IMR-90 (cell line): ENCODE measurements around the gene KCNAB1. TPM values are rescaled to one million over a fixed set of nuclear protein-coding genes. Genes with fewer than 3 reads are reported as not detected.

Experiments used
- ATAC-seq: fragments of 200-7000 bp; cut with Tn5 transposase; 2 replicates; pipeline ENCODE4 v1.9.1; 2020; ENCODE audit warnings: low read depth, mild to moderate bottlenecking, moderate library complexity
- BruUV-seq: library from RNA; stranded (reverse); fragments of 400-500 nt; replicated peaks from 2 replicates; lab custom pipeline; 2021; lab: Mats Ljungman, UMichigan
- CTCF ChIA-PET: fragments of 300-600 bp; formaldehyde crosslinking; extraction: SDS; loops from one replicate; lab custom pipeline; 2021; ENCODE audit warnings: antibody characterized with exemption; lab: Yijun Ruan, JAX
- POLR2A ChIA-PET: fragments of 300-600 bp; sonication (Branson Sonifier 250); formaldehyde crosslinking; loops from one replicate; lab custom pipeline; 2022; ENCODE audit warnings: antibody characterized with exemption; ENCODE audit not compliant: unreplicated experiment; lab: Charles Lee
- DNase-seq: peaks from one replicate; pipeline ENCODE4 v3.0.0; 2013
- H2AFZ ChIP-seq: replicated peaks from 2 replicates; pipeline ENCODE3; 2013; ENCODE audit warnings: low read length, mild to moderate bottlenecking; ENCODE audit not compliant: poor library complexity
- H2AK5ac ChIP-seq: 2 replicates; pipeline ENCODE4 v1.6.1; 2013; ENCODE audit warnings: low read depth, low read length, inconsistent platforms
- H2AK9ac ChIP-seq: replicated peaks from 2 replicates; pipeline ENCODE3; 2013; ENCODE audit warnings: mild to moderate bottlenecking, low read depth, low read length, moderate library complexity; ENCODE audit not compliant: poor library complexity
- H2BK120ac ChIP-seq: 2 replicates; pipeline ENCODE4 v1.6.1; 2013; ENCODE audit warnings: low read depth, low read length, inconsistent platforms
- H2BK15ac ChIP-seq: 3 replicates; pipeline ENCODE4 v1.6.1; 2013; ENCODE audit warnings: low read depth, low read length, inconsistent platforms
- H2BK20ac ChIP-seq: 2 replicates; pipeline ENCODE4 v1.6.1; 2013; ENCODE audit warnings: low read depth, mild to moderate bottlenecking, inconsistent platforms, low read length, moderate library complexity
- H2BK5ac ChIP-seq: 2 replicates; pipeline ENCODE4 v1.6.1; 2013; ENCODE audit warnings: mild to moderate bottlenecking, low read depth, low read length, inconsistent platforms; ENCODE audit not compliant: poor library complexity, severe bottlenecking
- H3K14ac ChIP-seq: replicated peaks from 2 replicates; pipeline ENCODE4 v1.6.1; 2013; ENCODE audit warnings: low read depth, low read length, inconsistent platforms
- H3K18ac ChIP-seq: 2 replicates; pipeline ENCODE4 v1.6.1; 2013; ENCODE audit warnings: low read depth, low read length, control low read depth
- H3K23ac ChIP-seq: 2 replicates; pipeline ENCODE4 v1.6.1; 2013; ENCODE audit warnings: low read depth, low read length, inconsistent platforms
- H3K27ac ChIP-seq: 2 replicates; pipeline ENCODE4 v1.5.1; 2013; ENCODE audit warnings: mild to moderate bottlenecking, control low read depth, low read length; ENCODE audit not compliant: insufficient read depth
- H3K27me3 ChIP-seq: 2 replicates; pipeline ENCODE4 v1.6.1; 2013; ENCODE audit warnings: low read length; ENCODE audit not compliant: control insufficient read depth, insufficient read depth
- H3K36me3 ChIP-seq: 2 replicates; pipeline ENCODE4 v1.6.1; 2013; ENCODE audit warnings: low read length, mixed read lengths; ENCODE audit not compliant: control insufficient read depth, insufficient read depth
- H3K4ac ChIP-seq: 2 replicates; pipeline ENCODE4 v1.6.1; 2013; ENCODE audit warnings: low read depth, low read length, inconsistent platforms
- H3K4me1 ChIP-seq: 2 replicates; pipeline ENCODE4 v1.6.1; 2013; ENCODE audit warnings: low read length, mixed read lengths; ENCODE audit not compliant: control insufficient read depth, insufficient read depth
- H3K4me2 ChIP-seq: 2 replicates; pipeline ENCODE4 v1.6.1; 2013; ENCODE audit warnings: low read depth, mild to moderate bottlenecking, control low read depth, low read length, moderate library complexity
- H3K4me3 ChIP-seq: 2 replicates; pipeline ENCODE4 v1.5.1; 2013; ENCODE audit warnings: low read depth, mild to moderate bottlenecking, control low read depth, low read length, moderate library complexity; ENCODE audit not compliant: insufficient read depth
- H3K56ac ChIP-seq: 2 replicates; pipeline ENCODE4 v1.6.1; 2013; ENCODE audit warnings: low read length, inconsistent platforms; ENCODE audit not compliant: insufficient read depth; ENCODE audit errors: extremely low read depth
- H3K79me1 ChIP-seq, 2 experiments: 2 replicates each; pipeline ENCODE4 v1.6.1; 2013; ENCODE audit warnings: low read length in 2 of 2, inconsistent platforms in 1 of 2, low read depth in 1 of 2
- H3K9ac ChIP-seq: 2 replicates; pipeline ENCODE4 v1.6.1; 2013; ENCODE audit warnings: low read depth, low read length, control low read depth
- H3K9me1 ChIP-seq: 2 replicates; pipeline ENCODE4 v1.6.1; 2013; ENCODE audit warnings: low read length, inconsistent platforms; ENCODE audit not compliant: insufficient read depth
- H3K9me3 ChIP-seq: 2 replicates; pipeline ENCODE4 v1.6.1; 2013; ENCODE audit warnings: low read length; ENCODE audit not compliant: control insufficient read depth, insufficient read depth
- H4K20me1 ChIP-seq: 2 replicates; pipeline ENCODE4 v1.6.1; 2013; ENCODE audit warnings: low read length, inconsistent platforms; ENCODE audit not compliant: insufficient read depth
- H4K5ac ChIP-seq: 2 replicates; pipeline ENCODE4 v1.6.1; 2013; ENCODE audit warnings: mild to moderate bottlenecking, low read depth, low read length, control low read depth
- H4K8ac ChIP-seq, 2 experiments: 2 replicates each; pipeline ENCODE4 v1.6.1; 2013; ENCODE audit warnings: low read depth in 2 of 2, low read length in 2 of 2, control low read depth in 1 of 2, inconsistent platforms in 1 of 2
- H4K91ac ChIP-seq: 2 replicates; pipeline ENCODE4 v1.6.1; 2013; ENCODE audit warnings: low read depth, low read length, inconsistent platforms; ENCODE audit not compliant: insufficient read depth
- BHLHE40 ChIP-seq: fragments of 150-350 bp; IDR thresholded peaks from 2 replicates; pipeline ENCODE4 v1.6.1; 2016; ENCODE audit warnings: mild to moderate bottlenecking, low read depth, low read length
- CEBPB ChIP-seq: IDR thresholded peaks from 2 replicates; pipeline ENCODE4 v1.6.1; 2012; ENCODE audit warnings: low read depth, low read length, improper control_type of control experiment
- CHD1 ChIP-seq: IDR thresholded peaks from 2 replicates; pipeline ENCODE4 v1.6.1; 2012; ENCODE audit warnings: low read depth, low read length, improper control_type of control experiment
- CTCF ChIP-seq: conservative IDR thresholded peaks from 2 replicates; pipeline ENCODE4 v1.5.1; 2012; ENCODE audit warnings: mild to moderate bottlenecking, low read depth, low read length, improper control_type of control experiment
- FOS ChIP-seq: fragments of 150-350 bp; IDR thresholded peaks from 2 replicates; pipeline ENCODE4 v1.6.1; 2016; ENCODE audit warnings: low read depth, low read length
- MAFK ChIP-seq: IDR thresholded peaks from 2 replicates; pipeline ENCODE4 v1.6.1; 2012; ENCODE audit warnings: low read depth, low read length, improper control_type of control experiment
- MAZ ChIP-seq: IDR thresholded peaks from 2 replicates; pipeline ENCODE4 v1.6.1; 2012; ENCODE audit warnings: low read depth, mild to moderate bottlenecking, low read length, improper control_type of control experiment, moderate library complexity, borderline replicate concordance
- MXI1 ChIP-seq: IDR thresholded peaks from 2 replicates; pipeline ENCODE4 v1.6.1; 2012; ENCODE audit warnings: low read depth, mild to moderate bottlenecking, low read length, moderate library complexity, borderline replicate concordance
- NFE2L2 ChIP-seq: fragments of 150-350 bp; IDR thresholded peaks from 2 replicates; pipeline ENCODE4 v1.6.1; 2016; ENCODE audit warnings: low read depth, mild to moderate bottlenecking, low read length
- POLR2A ChIP-seq: IDR thresholded peaks from 2 replicates; pipeline ENCODE4 v1.6.1; 2012; ENCODE audit warnings: mild to moderate bottlenecking, low read depth, low read length
- RAD21 ChIP-seq: IDR thresholded peaks from 2 replicates; pipeline ENCODE4 v1.6.1; 2012; ENCODE audit warnings: low read length, improper control_type of control experiment
- RCOR1 ChIP-seq: IDR thresholded peaks from 2 replicates; pipeline ENCODE4 v1.6.1; 2012; ENCODE audit warnings: mild to moderate bottlenecking, low read length, improper control_type of control experiment; ENCODE audit not compliant: insufficient replicate concordance
- RFX5 ChIP-seq: IDR thresholded peaks from 2 replicates; pipeline ENCODE4 v1.8.0; 2012; ENCODE audit warnings: low read depth, mild to moderate bottlenecking, low read length, moderate library complexity
- SMC3 ChIP-seq: fragments of 150-350 bp; IDR thresholded peaks from 2 replicates; pipeline ENCODE4 v1.6.1; 2016; ENCODE audit warnings: low read depth, mild to moderate bottlenecking, antibody characterized with exemption, low read length, moderate library complexity
- WGBS, 2 experiments: methylation state at CpG; one replicate each; pipeline versions ENCODE4 v1.1.5 to v1.1.7; 2013; ENCODE audit warnings: missing lambda C conversion rate in 2 of 2; ENCODE audit not compliant: insufficient read length in 1 of 2; ENCODE audit errors: extremely low coverage in 2 of 2; 5-methylcytosine and 5-hydroxymethylcytosine counted together
- dilution Hi-C: fragments of 300-500 bp; cut with HindIII; formaldehyde crosslinking; loops from one replicate; pipeline ENCODE4 v1.14.3; 2018; ENCODE audit warnings: low sequenced_read_pairs; ENCODE audit not compliant: unreplicated experiment
- in situ Hi-C: fragments of 300-500 bp; cut with MboI; formaldehyde crosslinking; loops from 3 replicates; pipeline ENCODE4 v1.14.3; 2019; ENCODE audit warnings: low sequenced_read_pairs, inconsistent platforms, mixed read lengths
- intact Hi-C: fragments of 100-400 bp; cut with micrococcal nuclease; formaldehyde crosslinking; loops from 2 replicates; pipeline ENCODE4 v1.10.0; 2022
- polyA plus RNA-seq, 3 experiments: library from polyadenylated mRNA; depleted of rRNA; stranded (reverse); fragments of >200 nt; gene quantifications; 2 replicates each; pipeline ENCODE4 v1.2.3, GENCODE V29; 2012; ENCODE audit warnings: low replicate concordance in 1 of 3
- total RNA-seq: library from RNA; depleted of rRNA; stranded (reverse); fragments of >200 nt; gene quantifications from 2 replicates; pipeline ENCODE4 v1.2.3, GENCODE V29; 2012
- TF ChIP-seq, protein P1 (sequence below): fragments of 150-350 bp; IDR thresholded peaks from 2 replicates; pipeline ENCODE4 v1.6.1; 2017; ENCODE audit warnings: mild to moderate bottlenecking, antibody characterized with exemption, low read length, low read depth

Gene KCNAB1
- total and polyA plus RNA-seq, 2 of the 4 experiments (the other 2 are of a cell fraction), result under 0.01 to 0.07 TPM

DNA sequence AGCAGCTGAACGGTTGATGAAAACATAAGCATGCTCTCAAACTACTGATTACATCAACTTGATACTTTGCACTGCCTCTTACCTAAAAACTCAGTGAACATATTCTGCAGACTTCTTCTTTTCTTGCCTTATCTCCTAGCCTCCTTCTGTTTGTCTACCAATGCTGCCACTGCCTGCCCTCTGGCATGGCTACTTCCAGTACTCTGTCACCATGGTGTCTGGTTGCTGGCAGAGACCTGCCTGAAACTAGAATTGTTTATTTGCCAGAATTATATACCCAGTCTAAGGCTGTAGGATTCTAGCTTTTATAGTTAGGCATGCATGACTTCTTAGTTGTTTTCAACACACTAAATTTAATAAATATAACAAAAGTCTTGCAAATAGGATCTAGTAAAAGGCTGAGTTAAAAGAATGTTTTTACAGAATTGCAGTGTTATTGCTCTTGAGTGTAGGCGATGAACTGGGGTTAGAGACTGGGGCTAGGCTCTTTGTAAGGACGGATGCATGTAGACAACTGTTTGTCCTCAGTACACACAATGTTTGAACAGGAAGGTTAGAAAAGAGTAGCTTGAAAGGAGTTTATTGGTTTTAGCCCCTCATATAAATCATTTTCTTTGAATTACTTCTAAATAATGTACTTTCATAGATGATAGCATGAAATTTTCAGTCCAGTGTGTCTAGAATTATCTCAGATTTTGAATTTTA lies 116.3 kb downstream of the KCNAB1 start:
- H2BK5ac ChIP-seq, result no peak overlapping the region
- no peak overlapping the region for H4K5ac ChIP-seq
- ChIA-PET POLR2A (no interaction called here), CTCF (interaction anchor here (0.6 kb wide), 2 partner anchors 148 to 167 kb away, joined by 3 to 7 read pairs; no protein-coding TSS in a partner anchor)
- H3K27ac ChIP-seq, result no peak overlapping the region
- dilution Hi-C loops, result no loop called here
- no peaks in the 10 kb centered on the region for H3K9me1 ChIP-seq
- H4K91ac ChIP-seq, result no peak overlapping the region
- H3K79me1 ChIP-seq, result no peaks in the 10 kb centered on the region
- no peak overlapping the region for H3K14ac ChIP-seq
- H3K9ac ChIP-seq, result no peak overlapping the region
- no peak overlapping the region for H3K4me2 ChIP-seq
- no TSS peak for BruUV-seq
- ATAC-seq, result no peak
- H3K4me1 ChIP-seq, result no peaks in the 10 kb centered on the region
- no peak overlapping the region for H4K8ac ChIP-seq
- H3K56ac ChIP-seq, result no peak overlapping the region
- no peaks in the 10 kb centered on the region for H3K36me3 ChIP-seq
- no peak overlapping the region for H2AK9ac ChIP-seq
- H3K18ac ChIP-seq, result no peak overlapping the region
- H3K23ac ChIP-seq, result no peak overlapping the region
- no peak overlapping the region for H2BK15ac ChIP-seq
- intact Hi-C loops, result no loop called here
- peaks cover 1% of the 10 kb centered on the region; the same call in 1 of the 2 replicates for H3K27me3 ChIP-seq
- no peaks in the 10 kb centered on the region for H4K20me1 ChIP-seq
- H2BK20ac ChIP-seq, result no peak overlapping the region
- no peak overlapping the region for H3K4ac ChIP-seq
- H3K9me3 ChIP-seq, result no peaks in the 10 kb centered on the region
- H3K4me3 ChIP-seq, result no peak overlapping the region
- H2AFZ ChIP-seq, result no peak overlapping the region
- TF ChIP-seq MAFK, result no peak
- TF ChIP-seq CEBPB, result no peak
- no peak for TF ChIP-seq RAD21
- no peak for TF ChIP-seq RCOR1
- TF ChIP-seq CHD1, result no peak
- no peak for TF ChIP-seq NFE2L2
- TF ChIP-seq CTCF, result no peak
- TF ChIP-seq FOS, result no peak
- TF ChIP-seq, protein P1, sequence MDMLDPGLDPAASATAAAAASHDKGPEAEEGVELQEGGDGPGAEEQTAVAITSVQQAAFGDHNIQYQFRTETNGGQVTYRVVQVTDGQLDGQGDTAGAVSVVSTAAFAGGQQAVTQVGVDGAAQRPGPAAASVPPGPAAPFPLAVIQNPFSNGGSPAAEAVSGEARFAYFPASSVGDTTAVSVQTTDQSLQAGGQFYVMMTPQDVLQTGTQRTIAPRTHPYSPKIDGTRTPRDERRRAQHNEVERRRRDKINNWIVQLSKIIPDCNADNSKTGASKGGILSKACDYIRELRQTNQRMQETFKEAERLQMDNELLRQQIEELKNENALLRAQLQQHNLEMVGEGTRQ, result no peak
- no peak for TF ChIP-seq RFX5
- no peak for TF ChIP-seq MAZ
- TF ChIP-seq MXI1, result no peak
- TF ChIP-seq POLR2A, result no peak
- TF ChIP-seq SMC3, result no peak
- TF ChIP-seq BHLHE40, result no peak
- H2BK120ac ChIP-seq, result no peak overlapping the region
- no CpG with 5 or more reads among the region's 3 CpGs for WGBS, 2 experiments
- H2AK5ac ChIP-seq, result no peak overlapping the region
- in situ Hi-C loops, result no loop called here
- no peak for DNase-seq
